ENCODE measurements around the gene OR6X1.

OR6X1 gene

GRCh38 chr11:123773026-123773425 lies 18.7 kb upstream of the OR6X1 start:
- H3K4me3 ChIP-seq (ENCODE audit: low read depth, low read length), result no peak overlapping the region
- no peak for TF ChIP-seq CTCF (IDR thresholded peaks at IDR 0.05; ENCODE audit: low read depth, low read length)

GRCh38 chr11:123771664-123772063 lies 17.3 kb upstream of the OR6X1 start:
- TF ChIP-seq CTCF (IDR thresholded peaks at IDR 0.05; ENCODE audit: low read depth, low read length), result no peak

GRCh38 chr11:123770712-123771111 lies 16.4 kb upstream of the OR6X1 start:
- no peak for TF ChIP-seq CTCF (IDR thresholded peaks at IDR 0.05; ENCODE audit: low read depth, low read length)
- no peak overlapping the region for H3K4me3 ChIP-seq (ENCODE audit: low read depth, low read length)

More at GRCh38 chr11:123771664-123772063, 17.3 kb upstream of the OR6X1 start:
- no peak overlapping the region for H3K4me3 ChIP-seq (ENCODE audit: low read depth, low read length)

GRCh38 chr11:123765601-123766000 lies 11.3 kb upstream of the OR6X1 start:
- no peak overlapping the region for H3K4me3 ChIP-seq (ENCODE audit: low read depth, low read length)
- no peak for TF ChIP-seq CTCF (IDR thresholded peaks at IDR 0.05; ENCODE audit: low read depth, low read length)

GRCh38 chr11:123762422-123762821 lies 8.1 kb upstream of the OR6X1 start:
- TF ChIP-seq CTCF (IDR thresholded peaks at IDR 0.05; ENCODE audit: low read depth, low read length), result no peak
- no peak overlapping the region for H3K4me3 ChIP-seq (ENCODE audit: low read depth, low read length)

- TF ChIP-seq CTCF (IDR thresholded peaks at IDR 0.05; ENCODE audit: low read depth, low read length), result no peak
Observed at GRCh38 chr11:123760894-123761293, 6.6 kb upstream of the OR6X1 start.

GRCh38 chr11:123757976-123758375 lies 3.7 kb upstream of the OR6X1 start:
- no peak overlapping the region for H3K4me3 ChIP-seq (ENCODE audit: low read depth, low read length)
- TF ChIP-seq CTCF (IDR thresholded peaks at IDR 0.05; ENCODE audit: low read depth, low read length), result no peak

More at GRCh38 chr11:123760894-123761293, 6.6 kb upstream of the OR6X1 start:
- H3K4me3 ChIP-seq (ENCODE audit: low read depth, low read length), result no peak overlapping the region

Data from WI38 (cell line).